ENCODE data around the gene TREML1.

TREML1 gene

GRCh38 chr6:41177287-41177686 is 23.1 kb upstream of the TREML1 start:
- DNase-seq: no peak

- no peak for DNase-seq
Observed at GRCh38 chr6:41176189-41176588, 22.0 kb upstream of the TREML1 start.

GRCh38 chr6:41175084-41175483 is 20.9 kb upstream of the TREML1 start:
- no peak for DNase-seq

- no peak for DNase-seq
Observed at GRCh38 chr6:41174610-41175009, 20.5 kb upstream of the TREML1 start.

GRCh38 chr6:41171908-41172307 is 17.8 kb upstream of the TREML1 start:
- DNase-seq: no peak

- DNase-seq: no peak
Observed at GRCh38 chr6:41170547-41171160, 16.5 kb upstream of the TREML1 start.

- no peak for DNase-seq
Observed at GRCh38 chr6:41167173-41167963, 13.2 kb upstream of the TREML1 start.

- no peak for DNase-seq
Observed at GRCh38 chr6:41164551-41165120, 10.5 kb upstream of the TREML1 start.

- DNase-seq: no peak
Observed at GRCh38 chr6:41163419-41163717, 9.2 kb upstream of the TREML1 start.

GRCh38 chr6:41162687-41163418 is 8.7 kb upstream of the TREML1 start, which contains the start of gene TREM2:
Gene TREM2, minus strand, starts transcription at chr6:41163116. Its CDS starts 34 bp downstream, at chr6:41163082.
- no peak for DNase-seq

- DNase-seq: no peak
Observed at GRCh38 chr6:41161851-41162552, 7.9 kb upstream of the TREML1 start.

GRCh38 chr6:41161380-41161779 is 7.2 kb upstream of the TREML1 start:
- DNase-seq: no peak

GRCh38 chr6:41160933-41161332 is 6.8 kb upstream of the TREML1 start:
- DNase-seq: no peak

- no peak for DNase-seq
Observed at GRCh38 chr6:41159415-41160082, 5.4 kb upstream of the TREML1 start.

GRCh38 chr6:41157323-41157722 is 3.2 kb upstream of the TREML1 start:
- no peak for DNase-seq

GRCh38 chr6:41156771-41157170 is 2.6 kb upstream of the TREML1 start:
- DNase-seq: no peak

- no peak for DNase-seq
Observed at GRCh38 chr6:41156001-41156400, 1.9 kb upstream of the TREML1 start.

- DNase-seq: no peak
Observed at GRCh38 chr6:41155132-41155805, 1.1 kb upstream of the TREML1 start.

- DNase-seq: no peak
Observed at GRCh38 chr6:41153451-41153850, 696 bp downstream of the TREML1 start.

- no peak for DNase-seq
Observed at GRCh38 chr6:41150671-41151070, 3.5 kb downstream of the TREML1 start.

GRCh38 chr6:41147917-41148316 is 6.2 kb downstream of the TREML1 start:
- no peak for DNase-seq

GRCh38 chr6:41136911-41137310 is 17.2 kb downstream of the TREML1 start:
- DNase-seq: no peak

Data from CD4-positive, alpha-beta T cell treated with Interleukin-10 for 1 hour (primary cell).